Measurements from ENCODE around the gene DOK6. TPM values are rescaled to one million over a fixed set of nuclear protein-coding genes. Genes with fewer than 3 reads are reported as not detected.

Gene DOK6
- total RNA-seq, 2 experiments from 2014 or later, result not detected

DNA sequence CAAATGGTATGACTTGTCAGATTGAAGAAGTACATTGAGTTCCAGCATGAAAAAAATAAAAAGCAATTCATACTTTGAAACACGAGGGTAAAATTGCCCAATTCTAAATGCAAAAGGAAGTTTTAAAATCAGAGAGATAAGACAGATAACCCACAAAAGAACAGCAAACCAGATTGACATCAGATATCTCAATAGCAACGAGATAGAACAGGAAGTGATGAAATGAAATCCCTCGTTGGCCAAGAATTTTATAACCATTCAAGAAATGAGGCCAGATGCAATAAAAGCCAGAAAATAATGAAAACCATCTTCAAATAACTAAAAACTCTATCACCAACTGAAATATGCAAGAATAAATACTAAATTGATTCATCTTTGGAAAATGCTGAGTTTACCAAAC is 374.1 kb downstream of the DOK6 start:
- H3K36me3 ChIP-seq (ENCODE audit: insufficient read depth, low read length), result no peaks in the 10 kb centered on the region
- TF ChIP-seq, protein P1, sequence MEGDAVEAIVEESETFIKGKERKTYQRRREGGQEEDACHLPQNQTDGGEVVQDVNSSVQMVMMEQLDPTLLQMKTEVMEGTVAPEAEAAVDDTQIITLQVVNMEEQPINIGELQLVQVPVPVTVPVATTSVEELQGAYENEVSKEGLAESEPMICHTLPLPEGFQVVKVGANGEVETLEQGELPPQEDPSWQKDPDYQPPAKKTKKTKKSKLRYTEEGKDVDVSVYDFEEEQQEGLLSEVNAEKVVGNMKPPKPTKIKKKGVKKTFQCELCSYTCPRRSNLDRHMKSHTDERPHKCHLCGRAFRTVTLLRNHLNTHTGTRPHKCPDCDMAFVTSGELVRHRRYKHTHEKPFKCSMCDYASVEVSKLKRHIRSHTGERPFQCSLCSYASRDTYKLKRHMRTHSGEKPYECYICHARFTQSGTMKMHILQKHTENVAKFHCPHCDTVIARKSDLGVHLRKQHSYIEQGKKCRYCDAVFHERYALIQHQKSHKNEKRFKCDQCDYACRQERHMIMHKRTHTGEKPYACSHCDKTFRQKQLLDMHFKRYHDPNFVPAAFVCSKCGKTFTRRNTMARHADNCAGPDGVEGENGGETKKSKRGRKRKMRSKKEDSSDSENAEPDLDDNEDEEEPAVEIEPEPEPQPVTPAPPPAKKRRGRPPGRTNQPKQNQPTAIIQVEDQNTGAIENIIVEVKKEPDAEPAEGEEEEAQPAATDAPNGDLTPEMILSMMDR (conservative IDR thresholded peaks at IDR 0.05; ENCODE audit: low read length), result no peak
- TF ChIP-seq EZH2phosphoT487 (IDR thresholded peaks at IDR 0.05; ENCODE audit: borderline replicate concordance, low read depth, low read length), result no peak
- H3K9me3 ChIP-seq (ENCODE audit: low read length), result no peaks in the 10 kb centered on the region
- H3K4me3 ChIP-seq (ENCODE audit: low read depth, low read length, poor library complexity, severe bottlenecking), result no peak overlapping the region
- H3K27ac ChIP-seq (ENCODE audit: low read depth, low read length, poor library complexity, severe bottlenecking), result no peak overlapping the region
- no peaks in the 10 kb centered on the region for H3K79me2 ChIP-seq (ENCODE audit: insufficient read depth, low read depth, low read length)
- BruUV-seq (replicated peaks), result no TSS peak
- intact Hi-C loops (cut with micrococcal nuclease; ENCODE audit: unreplicated experiment), result no loop called here
- CTCF ChIA-PET (ENCODE audit: unreplicated experiment), result no interaction called here
- DNase-seq (ENCODE audit: low spot score), result no peak
- no peak overlapping the region for H3K4me2 ChIP-seq (ENCODE audit: low read length)
- H2AFZ ChIP-seq (ENCODE audit: low read length), result no peak overlapping the region
- no peaks in the 10 kb centered on the region for H3K9me2 ChIP-seq (ENCODE audit: insufficient read depth, low read length)
- no peaks in the 10 kb centered on the region for H4K20me1 ChIP-seq (ENCODE audit: insufficient read depth, low read length)
- no peaks in the 10 kb centered on the region for H3K4me1 ChIP-seq (ENCODE audit: insufficient read depth, low read length, poor library complexity, severe bottlenecking)
- POLR2A ChIA-PET, result no interaction called here

- TF ChIP-seq EZH2phosphoT487 (IDR thresholded peaks at IDR 0.05; ENCODE audit: borderline replicate concordance, low read depth, low read length), result no peak
- TF ChIP-seq, protein P1 (conservative IDR thresholded peaks at IDR 0.05; ENCODE audit: low read length), result no peak
- Histone ChIP-seq H3K9me2 (ENCODE audit: insufficient read depth, low read length) (no peaks in the 10 kb centered on the region), H3K27ac (ENCODE audit: low read depth, low read length, poor library complexity, severe bottlenecking) (no peak overlapping the region), H4K20me1 (ENCODE audit: insufficient read depth, low read length) (no peaks in the 10 kb centered on the region), H3K4me3 (ENCODE audit: low read depth, low read length, poor library complexity, severe bottlenecking) (no peak overlapping the region), H3K9me3 (ENCODE audit: low read length) (no peaks in the 10 kb centered on the region), H2AFZ (ENCODE audit: low read length) (no peak overlapping the region), H3K36me3 (ENCODE audit: insufficient read depth, low read length) (no peaks in the 10 kb centered on the region), H3K79me2 (ENCODE audit: insufficient read depth, low read depth, low read length) (no peaks in the 10 kb centered on the region), H3K4me1 (ENCODE audit: insufficient read depth, low read length, poor library complexity, severe bottlenecking) (no peaks in the 10 kb centered on the region), H3K4me2 (ENCODE audit: low read length) (no peak overlapping the region)
- ChIA-PET POLR2A (no interaction called here), CTCF (ENCODE audit: unreplicated experiment) (no interaction called here)
- DNase-seq (ENCODE audit: low spot score), result no peak
- intact Hi-C loops (cut with micrococcal nuclease; ENCODE audit: unreplicated experiment), result no loop called here
- no TSS peak for BruUV-seq (replicated peaks)
These were observed 376.6 kb downstream of the DOK6 start for GRCh38 chr18:69777248-69777647.

DNA sequence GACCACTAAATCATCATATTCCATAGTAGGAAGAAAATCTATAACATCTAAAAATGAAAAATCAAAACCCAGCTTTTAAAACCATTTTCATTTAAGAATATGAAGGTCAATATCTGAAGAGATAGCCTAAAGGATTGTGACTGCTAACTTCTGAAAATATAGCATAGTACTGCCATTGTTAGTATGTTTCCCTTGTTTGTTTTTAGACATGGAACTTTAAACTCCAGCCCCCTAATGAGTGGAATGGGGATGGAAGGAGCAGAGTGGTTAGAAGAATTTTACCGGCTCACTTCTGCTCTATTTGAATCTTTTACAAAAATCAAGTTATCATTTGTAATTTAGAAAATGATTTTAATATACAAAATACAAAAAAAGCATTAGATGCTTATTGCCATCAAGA is 378.0 kb downstream of the DOK6 start:
- Histone ChIP-seq H3K4me1 (ENCODE audit: insufficient read depth, low read length, poor library complexity, severe bottlenecking) (no peaks in the 10 kb centered on the region), H3K27ac (ENCODE audit: low read depth, low read length, poor library complexity, severe bottlenecking) (no peak overlapping the region), H3K9me3 (ENCODE audit: low read length) (no peaks in the 10 kb centered on the region), H2AFZ (ENCODE audit: low read length) (no peak overlapping the region), H3K4me3 (ENCODE audit: low read depth, low read length, poor library complexity, severe bottlenecking) (no peak overlapping the region), H3K9me2 (ENCODE audit: insufficient read depth, low read length) (no peaks in the 10 kb centered on the region), H3K79me2 (ENCODE audit: insufficient read depth, low read depth, low read length) (no peaks in the 10 kb centered on the region), H3K36me3 (ENCODE audit: insufficient read depth, low read length) (no peaks in the 10 kb centered on the region), H3K4me2 (ENCODE audit: low read length) (no peak overlapping the region), H4K20me1 (ENCODE audit: insufficient read depth, low read length) (no peaks in the 10 kb centered on the region)
- DNase-seq (ENCODE audit: low spot score), result no peak
- CTCF ChIA-PET (ENCODE audit: unreplicated experiment), result no interaction called here
- TF ChIP-seq EZH2phosphoT487 (IDR thresholded peaks at IDR 0.05; ENCODE audit: borderline replicate concordance, low read depth, low read length), result no peak
- TF ChIP-seq, protein P1 (conservative IDR thresholded peaks at IDR 0.05; ENCODE audit: low read length), result no peak
- POLR2A ChIA-PET, result no interaction called here
- no TSS peak for BruUV-seq (replicated peaks)
- intact Hi-C loops (cut with micrococcal nuclease; ENCODE audit: unreplicated experiment), result no loop called here
